Middle frontal gyrus (tissue), 1 donor: Measurements from ENCODE around the gene KCNC4.

Source experiments
- DNase-seq: peaks from one replicate; pipeline ENCODE4 v3.0.0-alpha.2; 2015; ENCODE audit warnings: low spot score; ENCODE audit errors: extremely low spot score

Gene KCNC4

GRCh38 chr1:110209715-110210603 lies at the start of gene KCNC4:
KCNC4 (plus strand) TSS chr1:110210314; CDS start chr1:110211500, 1,186 bp downstream.
- DNase-seq: no peak

- DNase-seq: no peak
Observed at GRCh38 chr1:110160538-110161100, 49.5 kb upstream of the KCNC4 start.

GRCh38 chr1:110161165-110161564 lies 48.9 kb upstream of the KCNC4 start:
- DNase-seq: no peak

- peak; percentile 24 for DNase-seq
Observed at GRCh38 chr1:110161849-110162248, 48.3 kb upstream of the KCNC4 start.

GRCh38 chr1:110163591-110163990 lies 46.5 kb upstream of the KCNC4 start:
- no peak for DNase-seq

- DNase-seq: no peak
Observed at GRCh38 chr1:110164725-110165350, 45.3 kb upstream of the KCNC4 start.

GRCh38 chr1:110165761-110166231 lies 44.3 kb upstream of the KCNC4 start:
- no peak for DNase-seq

GRCh38 chr1:110166861-110167260 lies 43.3 kb upstream of the KCNC4 start:
- no peak for DNase-seq

- no peak for DNase-seq
Observed at GRCh38 chr1:110170766-110171733, 39.1 kb upstream of the KCNC4 start.

GRCh38 chr1:110172001-110172400 lies 38.1 kb upstream of the KCNC4 start:
- DNase-seq: no peak

GRCh38 chr1:110173466-110174105 lies 36.5 kb upstream of the KCNC4 start:
- DNase-seq: no peak

- DNase-seq: no peak
Observed at GRCh38 chr1:110174961-110175360, 35.2 kb upstream of the KCNC4 start.

GRCh38 chr1:110176299-110176956 lies 33.7 kb upstream of the KCNC4 start:
- no peak for DNase-seq

- DNase-seq: no peak
Observed at GRCh38 chr1:110177775-110178174, 32.3 kb upstream of the KCNC4 start.

- no peak for DNase-seq
Observed at GRCh38 chr1:110183642-110184167, 26.4 kb upstream of the KCNC4 start.

- DNase-seq: no peak
Observed at GRCh38 chr1:110184446-110184845, 25.7 kb upstream of the KCNC4 start.

GRCh38 chr1:110185181-110185580 lies 24.9 kb upstream of the KCNC4 start:
- no peak for DNase-seq

GRCh38 chr1:110186558-110186957 lies 23.6 kb upstream of the KCNC4 start:
- no peak for DNase-seq

- no peak for DNase-seq
Observed at GRCh38 chr1:110187139-110187890, 22.8 kb upstream of the KCNC4 start.
